Common myeloid progenitor, CD34-positive (primary cell): ENCODE results near the gene GARIN5B.

Experiments
- CTCF ChIA-PET: fragments of 350-600 bp; sonication (Branson Sonifier 250); formaldehyde crosslinking; loops from one replicate; lab custom pipeline; 2021; ENCODE audit warnings: antibody characterized with exemption; lab: Charles Lee
- POLR2A ChIA-PET: fragments of 350-600 bp; sonication (Branson Sonifier 250); formaldehyde crosslinking; loops from one replicate; lab custom pipeline; 2021; ENCODE audit warnings: antibody characterized with exemption; lab: Charles Lee
- DNase-seq, 3 donors: peaks; one replicate each; pipeline versions ENCODE4 v3.0.0 to v3.0.0-alpha.2; 2013
- H3K27ac ChIP-seq, 2 experiments: 1 replicate in 1 of 2; 2 replicates in 1 of 2; pipeline ENCODE4 v1.7.0; 2013; ENCODE audit warnings: inconsistent platforms in 2 of 2, low read length in 2 of 2, mild to moderate bottlenecking in 2 of 2, low read depth in 1 of 2, moderate library complexity in 1 of 2; ENCODE audit not compliant: severe bottlenecking in 2 of 2, insufficient read depth in 1 of 2, poor library complexity in 1 of 2
- H3K27me3 ChIP-seq, 5 experiments: replicated peaks in 2 of 5; 1 replicate in 3 of 5; 2 replicates in 2 of 5; pipeline versions ENCODE4 v1.6.1 to v1.7.0; 2013; ENCODE audit warnings: low read length in 4 of 5, mild to moderate bottlenecking in 2 of 5, moderate library complexity in 2 of 5, inconsistent platforms in 1 of 5; ENCODE audit not compliant: insufficient read depth in 5 of 5, control insufficient read depth in 4 of 5
- H3K36me3 ChIP-seq, 4 experiments: 1 replicate in 2 of 4; 2 replicates in 2 of 4; pipeline versions ENCODE4 v1.6.1 to v1.7.0; 2013; ENCODE audit warnings: low read length in 3 of 4, control low read depth in 1 of 4, mild to moderate bottlenecking in 1 of 4; ENCODE audit not compliant: control insufficient read depth in 4 of 4, insufficient read depth in 4 of 4
- H3K4me1 ChIP-seq, 4 experiments: 1 replicate in 3 of 4; 2 replicates in 1 of 4; pipeline versions ENCODE4 v1.6.1 to v1.7.1; 2013; ENCODE audit warnings: low read length in 3 of 4, mild to moderate bottlenecking in 3 of 4, control low read depth in 1 of 4, inconsistent platforms in 1 of 4, moderate library complexity in 1 of 4; ENCODE audit not compliant: control insufficient read depth in 4 of 4, insufficient read depth in 4 of 4; ENCODE audit errors: control extremely low read depth in 1 of 4
- H3K4me3 ChIP-seq, 7 experiments: 1 replicate in 4 of 7; 2 replicates in 3 of 7; pipeline versions ENCODE4 v1.5.1 to v1.7.0; 2013; ENCODE audit warnings: mild to moderate bottlenecking in 7 of 7, low read length in 6 of 7, moderate library complexity in 6 of 7, inconsistent platforms in 2 of 7, low read depth in 2 of 7, control low read depth in 1 of 7; ENCODE audit not compliant: insufficient read depth in 4 of 7, control insufficient read depth in 1 of 7; ENCODE audit errors: extremely low read depth in 1 of 7
- H3K9me3 ChIP-seq, 5 experiments: 1 replicate in 4 of 5; 2 replicates in 1 of 5; pipeline versions ENCODE4 v1.6.1 to v1.7.1; 2013; ENCODE audit warnings: low read length in 4 of 5, mild to moderate bottlenecking in 2 of 5, inconsistent platforms in 1 of 5, low read depth in 1 of 5, moderate library complexity in 1 of 5; ENCODE audit not compliant: control insufficient read depth in 4 of 5, insufficient read depth in 2 of 5; ENCODE audit errors: control extremely low read depth in 1 of 5
- WGBS: methylation state at CpG from one replicate; pipeline ENCODE4 v1.1.5; 2013; ENCODE audit not compliant: insufficient coverage; 5-methylcytosine and 5-hydroxymethylcytosine counted together

The GARIN5B gene

GRCh38 chr19:55389386-55390317 lies 26.6 kb upstream of the GARIN5B start:
- Histone ChIP-seq H3K27ac (peak overlapping the region in 1 of 2 experiments; percentile 22), H3K27me3 (no peaks in the 10 kb centered on the region), H3K4me1 (peaks cover 0 to 47% (median 37%) of the 10 kb centered on the region in 4 experiments), H3K4me3 (no peak overlapping the region), H3K9me3 (no peaks in the 10 kb centered on the region), H3K36me3 (peaks cover 11 to 52% (median 48%) of the 10 kb centered on the region in 4 experiments)
- ChIA-PET POLR2A (interaction anchor here (0.9 to 3.1 kb wide), 3 partner anchors 9 to 18 kb away, joined by 3 to 14 read pairs (median 4); partner anchors contain the start of gene UBE2S), CTCF (interaction anchor here (0.9 to 5.3 kb wide), 6 partner anchors 9 to 143 kb away, joined by 3 to 25 read pairs (median 6); partner anchors contain the start of gene KMT5C)
- WGBS: 95% methylated on average over 19 of the region's 21 CpGs
- no peak for DNase-seq

GRCh38 chr19:55387736-55388497 lies 24.9 kb upstream of the GARIN5B start:
- 89% methylated on average over 19 of the region's 24 CpGs for WGBS
- ChIA-PET CTCF (interaction anchor here (1.0 to 5.3 kb wide), 5 partner anchors 11 to 142 kb away, joined by 3 to 25 read pairs (median 6); no protein-coding TSS in a partner anchor), POLR2A (interaction anchor here (0.6 to 2.2 kb wide), 5 partner anchors 10 to 87 kb away, joined by 3 to 14 read pairs (median 3); partner anchors contain the start of gene UBE2S)
- DNase-seq: no peak
- Histone ChIP-seq H3K9me3 (no peaks in the 10 kb centered on the region), H3K27ac (peak overlapping the region; percentile 80 to 95), H3K4me3 (peak overlapping the region in 5 of 7 experiments; percentile 84 to 99 (median 99)), H3K4me1 (peaks cover 0 to 59% (median 49%) of the 10 kb centered on the region in 4 experiments), H3K36me3 (peaks cover 11 to 52% (median 48%) of the 10 kb centered on the region in 4 experiments), H3K27me3 (no peaks in the 10 kb centered on the region)

- 3% methylated on average over 33 of the region's 33 CpGs for WGBS
- CTCF ChIA-PET: interaction anchor here (1.2 to 4.8 kb wide), 2 partner anchors 12 to 94 kb away, joined by 3 to 25 read pairs; no protein-coding TSS in a partner anchor
- peak overlapping the region; percentile 84 to 99 (median 99) for H3K4me3 ChIP-seq
- peak overlapping the region; percentile 80 to 95 for H3K27ac ChIP-seq
- H3K36me3 ChIP-seq: peaks cover 11 to 52% (median 43%) of the 10 kb centered on the region in 4 experiments
- POLR2A ChIA-PET: interaction anchor here (0.6 to 2.2 kb wide), 5 partner anchors 11 to 48 kb away, joined by 3 to 14 read pairs (median 5); partner anchors contain the start of genes KMT5C and UBE2S
- DNase-seq: no peak
- H3K9me3 ChIP-seq: no peaks in the 10 kb centered on the region
- H3K4me1 ChIP-seq: peaks cover 0 to 64% (median 54%) of the 10 kb centered on the region in 4 experiments
- no peaks in the 10 kb centered on the region for H3K27me3 ChIP-seq
Observed at GRCh38 chr19:55386493-55386971, 23.5 kb upstream of the GARIN5B start.

GRCh38 chr19:55385724-55386492 lies 22.8 kb upstream of the GARIN5B start, which contains the start of gene RPL28:
Gene RPL28, plus strand, starts transcription at chr19:55385932. Its CDS starts 426 bp downstream, at chr19:55386358.
- Histone ChIP-seq H3K27ac (peak within 1 kb of the TSS; percentile 80 to 95), H3K9me3 (no peaks in the 10 kb centered on the region), H3K27me3 (no peaks in the 10 kb centered on the region), H3K4me1 (peaks cover 0 to 62% (median 54%) of the 10 kb centered on the region in 4 experiments), H3K4me3 (peak within 1 kb of the TSS; percentile 84 to 99 (median 99)), H3K36me3 (peaks cover 8 to 46% (median 37%) of the 10 kb centered on the region in 4 experiments)
- POLR2A ChIA-PET: interaction anchor here (0.6 to 2.2 kb wide), 5 partner anchors 17 to 466 kb away, joined by 3 to 14 read pairs (median 5); partner anchors contain the start of genes KMT5C and UBE2S
- under 1% methylated on average over 68 of the region's 68 CpGs for WGBS
- peak; percentile 98 to 99 (median 99) for DNase-seq
- CTCF ChIA-PET: interaction anchor here (1.2 to 4.8 kb wide), 2 partner anchors 13 to 94 kb away, joined by 3 to 25 read pairs; no protein-coding TSS in a partner anchor

GRCh38 chr19:55384920-55385723 lies 22.1 kb upstream of the GARIN5B start:
- ChIA-PET POLR2A (interaction anchor here (0.6 to 1.5 kb wide), 4 partner anchors 18 to 466 kb away, joined by 3 to 6 read pairs (median 4); partner anchors contain the start of gene KMT5C), CTCF (interaction anchor here (0.5 to 4.8 kb wide), 16 partner anchors 10 to 244 kb away, joined by 3 to 37 read pairs (median 5); partner anchors contain the start of genes KMT5C and PPP6R1)
- no peaks in the 10 kb centered on the region for H3K9me3 ChIP-seq
- no peaks in the 10 kb centered on the region for H3K27me3 ChIP-seq
- peaks cover 0 to 62% (median 54%) of the 10 kb centered on the region in 4 experiments for H3K4me1 ChIP-seq
- H3K4me3 ChIP-seq: peak overlapping the region; percentile 15 to 99 (median 99)
- peak overlapping the region; percentile 80 to 95 for H3K27ac ChIP-seq
- WGBS: 4% methylated on average over 28 of the region's 34 CpGs
- DNase-seq: peak; percentile 92 to 96 (median 96)
- peaks cover 5 to 38% (median 31%) of the 10 kb centered on the region in 4 experiments for H3K36me3 ChIP-seq
